ENCODE data around the gene WWC2.

- TF ChIP-seq CTCF (conservative IDR thresholded peaks at IDR 0.05 in 1 of 2, IDR thresholded peaks at IDR 0.05 in 1 of 2; ENCODE audit: extremely low read depth in 1 of 2, insufficient read depth in 1 of 2, low read depth in 1 of 2, low read length in 2 of 2) (no peak), EZH2 (IDR thresholded peaks at IDR 0.05; ENCODE audit: borderline replicate concordance, low read length) (no peak)
Measured at GRCh38 chr4:183100298-183100599, 1.2 kb downstream of the WWC2 start.

Measured in mammary epithelial cell (primary cell).